Lung (tissue), 12 donors: ENCODE results near the gene TACC3. TPM values are rescaled to one million over a fixed set of nuclear protein-coding genes. Genes with fewer than 3 reads are reported as not detected.

Experiments
- ATAC-seq: fragments of 200-7000 bp; cut with Tn5 transposase; one replicate; pipeline ENCODE4 v1.9.1; 2020; ENCODE audit warnings: moderate number of reproducible peaks; ENCODE audit not compliant: insufficient read depth, low FRiP score
- DNase-seq, 3 donors: peaks; one replicate each; pipeline ENCODE4 v3.0.0-alpha.2; 2013 to 2017
- H3K27ac ChIP-seq, 2 donors: one replicate each; pipeline ENCODE4 v1.5.1; 2013; ENCODE audit warnings: mild to moderate bottlenecking in 2 of 2, moderate library complexity in 2 of 2, control low read depth in 1 of 2, inconsistent platforms in 1 of 2, low read depth in 1 of 2, low read length in 1 of 2
- H3K27me3 ChIP-seq, 3 donors: one replicate each; pipeline ENCODE4 v1.5.1; 2013; ENCODE audit warnings: low read length in 2 of 3; ENCODE audit not compliant: control insufficient read depth in 3 of 3, insufficient read depth in 3 of 3
- H3K36me3 ChIP-seq, 4 donors: one replicate each; pipeline ENCODE4 v1.5.1; 2013; ENCODE audit warnings: low read length in 4 of 4, mild to moderate bottlenecking in 1 of 4, moderate library complexity in 1 of 4; ENCODE audit not compliant: control insufficient read depth in 4 of 4, insufficient read depth in 4 of 4
- H3K4me1 ChIP-seq, 5 donors: one replicate each; pipeline ENCODE4 v1.5.1; 2013; ENCODE audit warnings: low read length in 5 of 5, mild to moderate bottlenecking in 2 of 5, moderate library complexity in 1 of 5; ENCODE audit not compliant: control insufficient read depth in 5 of 5, insufficient read depth in 5 of 5
- H3K4me3 ChIP-seq: one replicate; pipeline ENCODE4 v1.5.1; 2013; ENCODE audit warnings: mild to moderate bottlenecking, control low read depth, moderate library complexity
- H3K9ac ChIP-seq, 2 donors: one replicate each; pipeline ENCODE4 v1.5.1; 2013; ENCODE audit warnings: low read length in 2 of 2, control low read depth in 1 of 2; ENCODE audit not compliant: insufficient read depth in 1 of 2
- H3K9me3 ChIP-seq, 4 donors: one replicate each; pipeline ENCODE4 v1.5.1; 2013; ENCODE audit warnings: low read length in 3 of 4, mild to moderate bottlenecking in 1 of 4, moderate library complexity in 1 of 4; ENCODE audit not compliant: control insufficient read depth in 4 of 4, insufficient read depth in 3 of 4
- CTCF ChIP-seq: IDR thresholded peaks from 2 replicates; pipeline ENCODE4 v1.5.1; 2012; ENCODE audit warnings: mild to moderate bottlenecking; ENCODE audit errors: control extremely low read depth, extremely low read depth
- WGBS, 2 donors: extraction: QIAGEN DNeasy Blood & Tissue Kit; methylation state at CpG; one replicate each; pipeline ENCODE4 v1.1.7; 2013; 5-methylcytosine and 5-hydroxymethylcytosine counted together
- polyA plus RNA-seq, 2 donors: library from polyadenylated mRNA; stranded (reverse); fragments of 200-250 nt; gene quantifications; one replicate each; pipeline ENCODE4 v1.2.1, GENCODE V29; 2013
- total RNA-seq, 2 donors: library from RNA; depleted of rRNA in 1 of 2; stranded (reverse); fragments of >200 nt in 1 of 2; gene quantifications; one replicate each; pipeline ENCODE4 v1.2.1, GENCODE V29; 2014 to 2021
- donor health status: control.
- donor health status: control.
- donor health status: Bipolar disorder and iron deficiency.
- donor health status: healthy.
- donor health status: DM: yes; HTN: yes; CAD: no.

The TACC3 gene
- total and polyA plus RNA-seq, 4 donors, result 13.8 to 22.1 (median 18.5) TPM

DNA sequence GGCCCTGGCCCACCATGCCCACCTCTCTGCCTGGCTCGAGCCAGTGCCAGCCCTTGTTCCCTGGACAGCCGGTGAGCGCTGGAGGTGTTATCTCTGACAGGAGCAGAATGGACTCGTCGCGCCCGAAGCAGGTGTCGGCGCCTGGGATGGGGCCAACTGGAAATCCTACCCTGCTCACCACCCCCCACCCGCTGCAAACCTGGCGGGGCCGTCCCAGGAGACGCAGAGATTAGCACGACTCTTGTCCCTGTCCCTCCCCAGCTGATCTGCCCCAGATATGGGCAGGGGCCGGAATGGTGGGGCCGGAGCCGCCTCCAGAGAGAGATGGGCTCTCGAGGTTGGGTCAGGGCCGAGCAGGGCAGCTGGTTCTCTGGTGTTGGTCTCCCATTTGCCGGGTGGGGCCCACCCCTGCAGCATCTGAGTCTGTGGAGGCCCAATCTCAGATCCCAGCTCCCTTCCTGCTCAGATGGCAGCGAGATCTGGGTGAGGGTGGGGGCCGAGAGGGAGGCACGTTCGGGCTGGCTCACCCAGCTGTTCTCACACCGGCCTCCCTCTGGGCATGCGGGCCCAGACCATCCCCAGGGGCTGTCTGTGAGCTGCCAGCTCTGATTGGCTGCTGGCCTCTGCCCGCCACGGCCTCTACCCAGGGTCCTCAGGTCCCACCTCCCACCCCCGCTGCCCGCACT lies 51.7 kb downstream of the TACC3 start:
- ATAC-seq (no peak), DNase-seq (no peak)
- WGBS, 2 donors, result 76 to 79% methylated on average over 29 to 30 of the region's 30 CpGs
- Histone ChIP-seq H3K27ac (no peak overlapping the region), H3K4me3 (no peak overlapping the region), H3K9ac (no peak overlapping the region), H3K36me3 (no peaks in the 10 kb centered on the region), H3K4me1 (peaks cover 0 to 52% (median 7%) of the 10 kb centered on the region in 5 donors), H3K9me3 (no peaks in the 10 kb centered on the region), H3K27me3 (no peaks in the 10 kb centered on the region)
- no peak for TF ChIP-seq CTCF

DNA sequence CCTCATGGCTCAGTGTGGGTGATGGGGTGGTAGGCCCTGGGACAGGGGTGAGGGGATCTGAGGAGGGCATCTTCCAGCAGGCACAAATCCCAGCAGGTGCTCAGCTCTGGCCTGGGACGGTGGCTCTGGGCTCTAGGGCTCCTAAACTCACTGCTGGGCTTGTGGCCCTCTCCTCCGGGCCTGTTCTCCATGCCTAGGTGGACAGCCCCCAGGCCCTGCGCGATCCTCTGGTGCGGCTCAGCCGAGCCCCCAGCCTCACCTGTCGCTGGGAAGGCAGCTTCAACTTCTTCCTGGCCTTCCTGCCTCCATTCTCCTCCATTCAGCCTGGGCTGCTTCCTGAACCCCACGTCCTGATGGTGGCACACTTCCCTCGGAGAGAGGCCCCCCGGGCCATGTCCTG lies 52.4 kb downstream of the TACC3 start:
- DNase-seq (no peak), ATAC-seq (no peak)
- Histone ChIP-seq H3K27me3 (no peaks in the 10 kb centered on the region), H3K36me3 (no peaks in the 10 kb centered on the region), H3K4me1 (peaks cover 0 to 55% (median 7%) of the 10 kb centered on the region in 5 donors), H3K9ac (no peak overlapping the region), H3K4me3 (no peak overlapping the region), H3K9me3 (no peaks in the 10 kb centered on the region), H3K27ac (no peak overlapping the region)
- TF ChIP-seq CTCF, result no peak
- 84 to 86% methylated on average over 9 to 10 of the region's 10 CpGs for WGBS, 2 donors

DNA sequence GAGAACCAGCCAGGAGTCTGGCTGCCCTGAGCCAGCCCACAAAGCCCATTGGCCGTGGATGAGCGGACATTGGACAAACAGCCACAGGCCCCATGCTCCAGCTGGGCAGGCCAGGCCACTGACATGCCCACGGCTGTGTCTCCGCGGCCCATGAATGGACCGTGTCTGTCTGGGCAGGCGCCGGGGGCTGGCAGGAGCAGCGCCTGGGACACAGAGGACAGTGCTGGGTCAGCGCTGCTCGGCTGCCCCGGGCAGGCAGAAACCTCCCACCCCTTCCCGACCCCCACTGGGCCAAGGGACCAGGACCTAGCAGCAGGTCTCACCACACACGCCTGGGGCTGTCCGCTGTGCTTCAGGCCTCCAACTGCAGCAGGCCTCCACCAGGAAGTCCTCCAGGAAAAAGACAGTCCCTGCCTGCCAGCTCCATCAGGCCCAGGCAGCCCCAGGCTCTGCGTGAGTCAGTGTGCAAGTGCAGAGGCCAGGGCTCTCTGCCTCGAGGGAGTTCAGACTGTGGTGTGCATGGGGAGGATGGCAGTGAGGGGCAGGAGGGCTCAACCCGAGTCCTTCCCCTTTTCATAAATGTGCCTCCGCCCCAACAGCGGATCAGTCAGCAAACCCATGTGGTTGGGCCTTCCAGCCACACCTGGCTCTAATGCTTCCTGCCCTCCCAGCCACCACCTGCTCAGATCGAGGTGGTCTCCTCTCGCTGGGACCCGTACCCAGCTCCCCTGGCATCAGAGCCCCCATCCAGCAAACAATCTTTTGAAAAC lies 54.6 kb downstream of the TACC3 start:
- 71 to 80% methylated on average over 23 of the region's 23 CpGs for WGBS, 2 donors
- DNase-seq (no peak), ATAC-seq (no peak)
- H3K27ac ChIP-seq, result no peak overlapping the region
- H3K36me3 ChIP-seq, result no peaks in the 10 kb centered on the region
- H3K9me3 ChIP-seq, result no peaks in the 10 kb centered on the region
- H3K9ac ChIP-seq, result no peak overlapping the region
- H3K27me3 ChIP-seq, result no peaks in the 10 kb centered on the region
- no peak overlapping the region for H3K4me3 ChIP-seq
- peaks cover 0 to 36% (median 9%) of the 10 kb centered on the region in 5 donors for H3K4me1 ChIP-seq
- TF ChIP-seq CTCF, result no peak
